C4-2B (cell line): Measurements from ENCODE around the gene SERPINB1.

Experiments
- H3K27ac ChIP-seq: fragments of 450-650 bp; 2 replicates; pipeline ENCODE4 v1.5.1; 2017
- CTCF ChIP-seq: fragments of 450-650 bp; conservative IDR thresholded peaks from 2 replicates; pipeline ENCODE4 v1.5.1; 2017; ENCODE audit warnings: mild to moderate bottlenecking
- ZFX ChIP-seq: fragments of 450-650 bp; IDR thresholded peaks from 2 replicates; pipeline ENCODE4 v1.6.1; 2017

Gene SERPINB1

DNA sequence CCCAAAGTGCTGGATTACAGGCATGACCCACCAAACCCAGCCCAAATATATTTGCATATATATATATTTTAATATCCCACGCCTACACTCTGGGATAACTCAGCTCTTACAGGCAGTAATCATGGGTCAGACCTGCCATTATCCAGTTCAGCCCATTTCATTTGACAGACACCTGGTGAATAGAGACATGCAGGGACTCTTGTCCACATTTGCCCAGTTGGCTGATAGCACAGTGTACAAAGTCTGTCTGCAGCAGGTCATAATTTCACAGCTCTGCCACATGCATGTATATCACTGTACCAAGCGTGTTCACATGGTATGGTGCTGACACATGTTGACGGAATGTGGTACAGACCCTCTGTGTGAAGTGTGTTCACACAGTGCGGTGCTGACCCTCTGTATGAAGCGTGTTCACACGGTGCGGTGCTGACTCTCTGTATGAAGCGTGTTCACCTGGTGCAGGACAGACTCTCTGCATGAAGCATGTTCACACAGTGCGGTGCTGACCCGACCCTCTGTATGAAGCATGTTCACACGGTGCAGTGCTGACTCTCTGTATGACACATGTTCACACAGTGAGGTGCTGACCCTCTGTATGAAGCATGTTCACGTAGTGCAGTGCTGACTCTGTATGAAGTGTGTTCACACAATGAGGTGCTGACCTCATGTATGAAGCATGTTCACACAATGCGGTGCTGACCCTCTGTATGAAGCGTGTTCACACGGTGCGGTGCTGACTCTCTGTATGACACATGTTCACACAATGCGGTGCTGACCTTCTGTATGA lies 10.3 kb upstream of the SERPINB1 start:
- no peak overlapping the region for H3K27ac ChIP-seq
- TF ChIP-seq ZFX (no peak), CTCF (no peak)

DNA sequence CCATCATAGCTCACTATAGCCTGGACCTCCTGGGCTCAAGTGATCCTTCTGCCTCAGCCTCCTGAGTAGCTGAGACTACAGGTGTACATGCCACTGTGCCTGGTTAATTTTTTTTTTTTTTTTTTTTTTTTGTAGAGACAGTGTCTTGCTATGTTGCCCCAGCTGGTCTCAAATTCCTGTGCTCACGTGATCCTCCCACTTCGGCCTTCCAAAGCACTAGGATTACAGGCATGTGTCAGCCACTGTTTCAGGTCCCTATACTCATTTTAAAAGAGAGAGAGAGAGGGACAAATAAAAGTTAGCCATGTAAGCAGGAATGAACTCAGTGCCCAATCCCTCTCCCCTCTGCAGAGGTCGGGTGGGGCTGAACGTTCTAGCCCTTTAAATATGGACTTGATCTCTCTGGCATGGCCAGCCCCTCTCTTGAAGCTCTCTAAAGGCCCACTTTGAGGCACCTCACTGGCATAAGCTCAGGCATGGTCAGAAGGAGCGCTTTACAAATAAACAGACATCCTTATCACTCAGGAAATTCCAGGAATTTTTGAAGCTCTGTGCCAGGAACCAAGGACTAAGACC lies 9.0 kb upstream of the SERPINB1 start:
- TF ChIP-seq ZFX, result no peak
- no peak for TF ChIP-seq CTCF
- no peak overlapping the region for H3K27ac ChIP-seq

GRCh38 chr6:2848851-2849250 lies 7.2 kb upstream of the SERPINB1 start:
- no peak overlapping the region for H3K27ac ChIP-seq
- TF ChIP-seq ZFX, result no peak
- TF ChIP-seq CTCF, result no peak

- no peak overlapping the region for H3K27ac ChIP-seq
- TF ChIP-seq ZFX (no peak), CTCF (no peak)
These were observed 4.2 kb upstream of the SERPINB1 start for GRCh38 chr6:2845880-2846208.

- no peak for TF ChIP-seq CTCF
- no peak for TF ChIP-seq ZFX
- no peak overlapping the region for H3K27ac ChIP-seq
These were observed 2.3 kb upstream of the SERPINB1 start for GRCh38 chr6:2844008-2844407.

DNA sequence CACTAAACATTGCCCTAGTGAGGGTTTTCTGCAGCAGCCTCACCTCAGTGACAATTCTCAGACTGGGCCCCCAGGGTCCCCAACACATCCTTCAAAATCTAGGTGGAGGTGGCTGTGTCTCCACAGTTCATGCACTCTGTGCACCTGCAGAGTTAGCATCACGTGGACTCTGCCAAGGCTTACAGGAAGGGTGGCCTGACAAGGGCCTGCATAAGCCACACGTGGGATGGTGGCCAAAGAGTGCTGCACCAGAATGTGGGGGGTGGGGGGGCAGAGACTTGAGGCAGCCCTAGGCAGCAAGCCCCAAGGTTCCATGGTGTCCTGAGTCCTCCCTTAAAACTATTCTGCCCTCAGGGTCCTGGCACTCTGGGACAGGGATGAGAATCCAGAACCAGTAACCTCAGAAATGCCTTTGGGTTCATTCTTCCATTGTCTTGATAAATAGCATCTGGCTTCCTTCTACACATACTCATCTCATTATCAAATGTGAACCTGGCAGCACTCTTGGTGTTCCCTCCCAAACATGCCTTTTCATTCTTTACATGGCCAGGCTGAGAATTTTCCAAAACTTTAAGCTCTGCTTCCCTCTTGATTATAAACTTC lies 1.6 kb upstream of the SERPINB1 start:
- TF ChIP-seq CTCF, result no peak
- TF ChIP-seq ZFX, result no peak
- H3K27ac ChIP-seq, result no peak overlapping the region

DNA sequence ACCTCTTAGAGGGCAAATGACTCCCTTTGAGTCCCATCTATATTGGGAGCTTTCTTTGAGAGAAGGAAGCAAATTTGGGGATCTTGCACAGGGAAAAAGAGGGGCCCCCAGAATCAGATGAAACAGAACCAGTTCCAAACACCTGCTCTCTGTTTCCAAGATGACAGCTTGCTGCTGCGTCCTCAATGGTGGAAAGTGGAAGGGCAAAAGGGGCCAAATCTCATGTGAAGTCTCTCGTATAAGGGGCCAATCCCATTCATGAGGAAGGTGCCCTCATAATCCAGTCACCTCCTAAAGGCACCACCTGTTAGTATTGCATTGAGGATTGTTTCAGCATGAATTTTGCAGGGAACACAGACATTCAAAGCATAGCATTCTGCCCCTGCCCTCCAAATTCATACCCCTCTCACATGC lies 483 bp upstream of the SERPINB1 start:
- TF ChIP-seq ZFX (no peak), CTCF (no peak)
- H3K27ac ChIP-seq, result no peak overlapping the region
